ENCODE data around the gene ZNF831.

DNA sequence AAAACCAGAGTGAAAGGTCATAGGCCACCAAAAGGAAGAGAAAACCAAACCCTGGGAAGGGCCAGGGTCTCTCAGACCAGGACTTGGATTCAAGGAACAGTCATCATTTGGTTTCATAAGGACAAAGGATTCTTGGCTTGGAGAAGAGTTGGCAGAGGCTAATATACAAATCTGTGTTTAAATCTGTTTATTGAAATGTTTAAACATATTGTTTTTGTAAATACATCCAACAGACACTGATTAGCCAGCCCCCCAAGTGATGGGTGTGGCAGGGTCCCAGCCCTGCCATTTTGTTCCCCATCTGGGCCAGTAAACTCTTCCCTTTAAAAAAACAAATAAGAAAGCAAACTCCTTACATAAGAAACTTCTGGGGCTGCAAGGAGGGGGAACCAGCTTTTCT is 6.1 kb upstream of the ZNF831 start:
- TF ChIP-seq, protein P1, sequence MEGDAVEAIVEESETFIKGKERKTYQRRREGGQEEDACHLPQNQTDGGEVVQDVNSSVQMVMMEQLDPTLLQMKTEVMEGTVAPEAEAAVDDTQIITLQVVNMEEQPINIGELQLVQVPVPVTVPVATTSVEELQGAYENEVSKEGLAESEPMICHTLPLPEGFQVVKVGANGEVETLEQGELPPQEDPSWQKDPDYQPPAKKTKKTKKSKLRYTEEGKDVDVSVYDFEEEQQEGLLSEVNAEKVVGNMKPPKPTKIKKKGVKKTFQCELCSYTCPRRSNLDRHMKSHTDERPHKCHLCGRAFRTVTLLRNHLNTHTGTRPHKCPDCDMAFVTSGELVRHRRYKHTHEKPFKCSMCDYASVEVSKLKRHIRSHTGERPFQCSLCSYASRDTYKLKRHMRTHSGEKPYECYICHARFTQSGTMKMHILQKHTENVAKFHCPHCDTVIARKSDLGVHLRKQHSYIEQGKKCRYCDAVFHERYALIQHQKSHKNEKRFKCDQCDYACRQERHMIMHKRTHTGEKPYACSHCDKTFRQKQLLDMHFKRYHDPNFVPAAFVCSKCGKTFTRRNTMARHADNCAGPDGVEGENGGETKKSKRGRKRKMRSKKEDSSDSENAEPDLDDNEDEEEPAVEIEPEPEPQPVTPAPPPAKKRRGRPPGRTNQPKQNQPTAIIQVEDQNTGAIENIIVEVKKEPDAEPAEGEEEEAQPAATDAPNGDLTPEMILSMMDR (conservative IDR thresholded peaks at IDR 0.05): no peak
- no peak for TF ChIP-seq ZFX (IDR thresholded peaks at IDR 0.05)
